Thymus (tissue), 11 donors: ENCODE measurements around the gene CLEC16A. TPM values are rescaled to one million over a fixed set of nuclear protein-coding genes. Genes with fewer than 3 reads are reported as not detected.

Experiments used
- DNase-seq, 9 donors: peaks; one replicate each; pipeline ENCODE4 v3.0.0-alpha.2; 2013; ENCODE audit warnings: low spot score in 9 of 9, low read depth in 6 of 9, missing footprints in 1 of 9
- H3K27ac ChIP-seq, 2 donors: one replicate each; pipeline ENCODE4 v1.5.1; 2013; ENCODE audit warnings: control low read depth in 1 of 2, low read depth in 1 of 2, low read length in 1 of 2, mild to moderate bottlenecking in 1 of 2, moderate library complexity in 1 of 2
- H3K27me3 ChIP-seq, 2 donors: one replicate each; pipeline ENCODE4 v1.5.1; 2013; ENCODE audit warnings: low read length in 1 of 2; ENCODE audit not compliant: control insufficient read depth in 2 of 2, insufficient read depth in 1 of 2
- H3K36me3 ChIP-seq, 2 donors: one replicate each; pipeline ENCODE4 v1.5.1; 2013; ENCODE audit warnings: low read length in 1 of 2, mild to moderate bottlenecking in 1 of 2, moderate library complexity in 1 of 2; ENCODE audit not compliant: control insufficient read depth in 2 of 2, insufficient read depth in 2 of 2
- H3K4me1 ChIP-seq, 2 donors: one replicate each; pipeline ENCODE4 v1.5.1; 2013; ENCODE audit warnings: low read length in 2 of 2; ENCODE audit not compliant: control insufficient read depth in 2 of 2, insufficient read depth in 2 of 2
- H3K4me3 ChIP-seq, 2 donors: one replicate each; pipeline ENCODE4 v1.5.1; 2013; ENCODE audit warnings: low read length in 2 of 2, control low read depth in 1 of 2, mild to moderate bottlenecking in 1 of 2
- H3K9me3 ChIP-seq, 2 donors: one replicate each; pipeline ENCODE4 v1.5.1; 2013; ENCODE audit warnings: low read length in 1 of 2, mild to moderate bottlenecking in 1 of 2; ENCODE audit not compliant: control insufficient read depth in 2 of 2, insufficient read depth in 1 of 2
- WGBS: extraction: QIAGEN DNeasy Blood & Tissue Kit; methylation state at CpG from one replicate; pipeline ENCODE4 v1.1.7; 2013; 5-methylcytosine and 5-hydroxymethylcytosine counted together
- polyA plus RNA-seq: library from polyadenylated mRNA; stranded (reverse); fragments of 200-250 nt; gene quantifications from one replicate; pipeline ENCODE4 v1.2.3, GENCODE V29; 2013
- total RNA-seq: library from RNA; stranded (reverse); fragments of 120-200 nt; gene quantifications from one replicate; pipeline ENCODE4 v1.2.4, GENCODE V29; 2013
- donor health status: healthy.

Gene CLEC16A
- total and polyA plus RNA-seq, 2 donors: 18.8 to 19.9 TPM

- no peak for DNase-seq
Observed at GRCh38 chr16:11010575-11011221, 66.3 kb downstream of the CLEC16A start.

GRCh38 chr16:11011326-11011725 is 67.0 kb downstream of the CLEC16A start:
- H3K9me3 ChIP-seq: no peaks in the 10 kb centered on the region
- DNase-seq: no peak
- peaks cover 14 to 23% of the 10 kb centered on the region in 2 donors for H3K36me3 ChIP-seq
- no peak overlapping the region for H3K27ac ChIP-seq
- peaks cover 14 to 27% of the 10 kb centered on the region in 2 donors for H3K4me1 ChIP-seq
- no peaks in the 10 kb centered on the region for H3K27me3 ChIP-seq
- 95% methylated on average over 1 of the region's 1 CpG for whole genome bisulfite sequencing
- H3K4me3 ChIP-seq: no peak overlapping the region

More at GRCh38 chr16:11010575-11011221, 66.3 kb downstream of the CLEC16A start:
- H3K9me3 ChIP-seq: no peaks in the 10 kb centered on the region
- 97% methylated on average over 12 of the region's 12 CpGs for WGBS
- H3K4me3 ChIP-seq: no peak overlapping the region
- peaks cover 12 to 21% of the 10 kb centered on the region in 2 donors for H3K4me1 ChIP-seq
- peaks cover 18 to 23% of the 10 kb centered on the region in 2 donors for H3K36me3 ChIP-seq
- H3K27ac ChIP-seq: no peak overlapping the region
- no peaks in the 10 kb centered on the region for H3K27me3 ChIP-seq

GRCh38 chr16:11012841-11013240 is 68.5 kb downstream of the CLEC16A start:
- Histone ChIP-seq H3K4me1 (peaks cover 21 to 38% of the 10 kb centered on the region in 2 donors), H3K27me3 (no peaks in the 10 kb centered on the region), H3K27ac (no peak overlapping the region), H3K4me3 (no peak overlapping the region), H3K36me3 (peaks cover 14 to 16% of the 10 kb centered on the region in 2 donors), H3K9me3 (no peaks in the 10 kb centered on the region)
- DNase-seq: no peak
- WGBS: 97% methylated on average over 8 of the region's 8 CpGs

- H3K4me1 ChIP-seq: peaks cover 21 to 38% of the 10 kb centered on the region in 2 donors
- no peaks in the 10 kb centered on the region for H3K27me3 ChIP-seq
- 95% methylated on average over 4 of the region's 4 CpGs for WGBS
- no peak for DNase-seq
- H3K36me3 ChIP-seq: peaks cover 8 to 16% of the 10 kb centered on the region in 2 donors
- H3K9me3 ChIP-seq: no peaks in the 10 kb centered on the region
- no peak overlapping the region for H3K4me3 ChIP-seq
- no peak overlapping the region for H3K27ac ChIP-seq
Observed at GRCh38 chr16:11014136-11014535, 69.8 kb downstream of the CLEC16A start.

- Histone ChIP-seq H3K4me1 (peaks cover 21 to 34% of the 10 kb centered on the region in 2 donors), H3K36me3 (peaks cover 6 to 13% of the 10 kb centered on the region in 2 donors), H3K27me3 (no peaks in the 10 kb centered on the region), H3K4me3 (no peak overlapping the region), H3K9me3 (no peaks in the 10 kb centered on the region), H3K27ac (no peak overlapping the region)
- peak in 8 of 9 donors; percentile 23 to 69 (median 45) for DNase-seq
- WGBS: 64% methylated on average over 6 of the region's 6 CpGs
Observed at GRCh38 chr16:11015076-11015475, 70.7 kb downstream of the CLEC16A start.

- H3K4me1 ChIP-seq: peaks cover 21 to 36% of the 10 kb centered on the region in 2 donors
- no peak for DNase-seq
- H3K27me3 ChIP-seq: no peaks in the 10 kb centered on the region
- peaks cover 10 to 16% of the 10 kb centered on the region in 2 donors for H3K36me3 ChIP-seq
- no peaks in the 10 kb centered on the region for H3K9me3 ChIP-seq
- H3K4me3 ChIP-seq: no peak overlapping the region
- H3K27ac ChIP-seq: no peak overlapping the region
- 93% methylated on average over 5 of the region's 5 CpGs for WGBS
Observed at GRCh38 chr16:11015607-11016006, 71.2 kb downstream of the CLEC16A start.

GRCh38 chr16:11016524-11016988 is 72.2 kb downstream of the CLEC16A start:
- Histone ChIP-seq H3K4me3 (no peak overlapping the region), H3K27me3 (no peaks in the 10 kb centered on the region), H3K36me3 (peaks cover 10 to 17% of the 10 kb centered on the region in 2 donors), H3K27ac (peak overlapping the region in 1 of 2 donors; percentile 58), H3K4me1 (peaks cover 21 to 38% of the 10 kb centered on the region in 2 donors), H3K9me3 (no peaks in the 10 kb centered on the region)
- WGBS: 44% methylated on average over 3 of the region's 3 CpGs
- peak in 7 of 9 donors; percentile 20 to 79 (median 55) for DNase-seq

- Histone ChIP-seq H3K4me3 (no peak overlapping the region), H3K36me3 (peaks cover 10 to 17% of the 10 kb centered on the region in 2 donors), H3K4me1 (peaks cover 21 to 38% of the 10 kb centered on the region in 2 donors), H3K9me3 (no peaks in the 10 kb centered on the region), H3K27ac (no peak overlapping the region), H3K27me3 (no peaks in the 10 kb centered on the region)
- DNase-seq: peak in 1 of 9 donors; percentile 35
- 77% methylated on average over 9 of the region's 9 CpGs for WGBS
Observed at GRCh38 chr16:11016993-11017392, 72.6 kb downstream of the CLEC16A start.

GRCh38 chr16:11017499-11017898 is 73.1 kb downstream of the CLEC16A start:
- over 99% methylated on average over 2 of the region's 2 CpGs for WGBS
- Histone ChIP-seq H3K36me3 (peaks cover 10 to 17% of the 10 kb centered on the region in 2 donors), H3K4me3 (no peak overlapping the region)

More at GRCh38 chr16:11017499-11017898, 73.1 kb downstream of the CLEC16A start:
- Histone ChIP-seq H3K9me3 (no peaks in the 10 kb centered on the region), H3K4me1 (peaks cover 21 to 38% of the 10 kb centered on the region in 2 donors), H3K27me3 (no peaks in the 10 kb centered on the region), H3K27ac (no peak overlapping the region)
- no peak for DNase-seq
